Measurements from ENCODE around the gene SAPCD1. TPM values are rescaled to one million over a fixed set of nuclear protein-coding genes. Genes with fewer than 3 reads are reported as not detected.

Gene SAPCD1
- total and polyA plus RNA-seq, 2 donors (not counting 1 experiment from before 2014, with no cell fraction given): 12.9 TPM

DNA sequence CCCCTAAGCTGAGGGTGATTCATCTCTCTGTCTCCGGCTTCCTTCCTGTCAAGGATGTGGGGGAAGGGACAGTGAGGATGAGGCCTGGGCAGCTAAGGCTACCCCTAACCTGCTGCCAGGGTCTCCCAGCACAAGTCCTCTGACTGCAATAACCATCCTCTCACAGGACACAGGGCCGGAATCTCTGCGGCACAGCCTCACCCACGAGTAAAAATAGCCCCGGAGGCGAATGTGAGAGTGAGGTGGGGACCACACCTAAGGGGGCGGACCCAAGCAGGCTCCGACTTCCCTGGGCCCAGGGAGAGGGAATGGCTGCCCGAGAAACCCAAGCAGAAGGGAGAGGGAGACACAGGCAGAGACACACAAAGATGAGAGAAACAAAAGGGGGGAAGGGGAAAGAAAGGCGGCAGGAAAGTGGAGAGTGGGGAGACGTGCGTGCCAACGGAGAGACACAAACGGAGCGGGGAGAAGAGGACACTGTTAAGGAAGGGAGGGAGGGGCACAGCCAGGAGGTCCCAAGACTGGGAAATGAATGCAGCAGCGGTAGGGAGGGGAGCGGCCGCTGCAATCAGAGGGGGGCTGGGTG lies 27.5 kb upstream of the SAPCD1 start:
- WGBS (ENCODE audit: insufficient coverage): 1% methylated on average over 11 of the region's 18 CpGs

More for the DNA sequence above, 27.5 kb upstream of the SAPCD1 start:
- Histone ChIP-seq H3K79me2 (ENCODE audit: control insufficient read depth, insufficient read depth, low read length) (peaks cover 42% of the 10 kb centered on the region), H4K20me1 (ENCODE audit: control insufficient read depth, insufficient read depth, low read length, poor library complexity, severe bottlenecking) (peaks cover 15% of the 10 kb centered on the region), H3K36me3 (replicated peaks in 1 of 2; ENCODE audit: control extremely low read depth in 1 of 2, control insufficient read depth in 1 of 2, extremely low read depth in 1 of 2, insufficient read depth in 2 of 2, low read length in 1 of 2) (peaks cover 4 to 39% of the 10 kb centered on the region in 2 experiments), H3K27me3 (replicated peaks in 1 of 4; ENCODE audit: control extremely low read depth in 1 of 4, control insufficient read depth in 3 of 4, insufficient read depth in 4 of 4, low read length in 3 of 4) (no peaks in the 10 kb centered on the region), H3K27ac (ENCODE audit: low read length in 2 of 2) (peak overlapping the region; percentile 81 to 96), H3K4me1 (ENCODE audit: control insufficient read depth in 2 of 2, insufficient read depth in 2 of 2, low read length in 2 of 2) (peaks cover 50 to 58% of the 10 kb centered on the region in 2 donors), H2AFZ (ENCODE audit: insufficient read depth, low read depth, low read length, poor library complexity, severe bottlenecking) (peak overlapping the region; percentile 63), H3K9ac (ENCODE audit: low read length) (peak overlapping the region; percentile 91), H3K9me3 (ENCODE audit: control extremely low read depth in 1 of 3, control insufficient read depth in 2 of 3, insufficient read depth in 1 of 3, low read length in 2 of 3) (no peaks in the 10 kb centered on the region), H3K4me3 (ENCODE audit: control extremely low read depth in 1 of 5, extremely low read depth in 1 of 5, insufficient read depth in 1 of 5, low read depth in 2 of 5, low read length in 4 of 5) (peak overlapping the region; percentile 73 to 99 (median 87)), H3K4me2 (replicated peaks; ENCODE audit: low read depth, low read length, poor library complexity, severe bottlenecking) (peak overlapping the region; percentile 82)
- peak; percentile 26 for ATAC-seq (ENCODE audit: low read depth)
- peak; percentile 50 for DNase-seq
- TF ChIP-seq CTCF (IDR thresholded peaks at IDR 0.05): no peak
- no peak for TF ChIP-seq EZH2 (IDR thresholded peaks at IDR 0.05; ENCODE audit: borderline replicate concordance, insufficient read depth, low read depth, low read length, poor library complexity, severe bottlenecking)
- H3K27me3 Mint-ChIP-seq: no peaks in the 10 kb centered on the region
- intact Hi-C loops (cut with micrococcal nuclease): loop anchor here (5.0 to 10.0 kb wide), 5 partner anchors 68 to 460 kb away; partner anchors contain the start of genes CSNK2B, DDX39B, DXO and EHMT2
- H3K9me3 Mint-ChIP-seq (ENCODE audit: insufficient read depth): no peaks in the 10 kb centered on the region
- H3K4me3 Mint-ChIP-seq: peak overlapping the region; percentile 100
- peak overlapping the region; percentile 91 for H3K27ac Mint-ChIP-seq
- POLR2A ChIA-PET: interaction anchor here (0.5 to 2.2 kb wide), 11 partner anchors 31 to 1886 kb away, joined by 3 to 9 read pairs (median 5); partner anchors contain the start of genes ABHD16A, BAG6, HSPA1A and HSPA1L
- H3K4me1 Mint-ChIP-seq: peaks cover 80% of the 10 kb centered on the region
- CTCF ChIA-PET: interaction anchor here (0.9 to 7.8 kb wide), 5 partner anchors 6 to 218 kb away, joined by 3 to 90 read pairs (median 46); partner anchors contain the start of gene DDAH2

All from B cell (primary cell).